ENCODE results near the gene STK38L. TPM values are rescaled to one million over a fixed set of nuclear protein-coding genes. Genes with fewer than 3 reads are reported as not detected.

The STK38L gene
- 14.5 and 19.4 TPM in 2 replicates for total RNA-seq

GRCh38 chr12:27243804-27244688, at the start of gene STK38L:
Gene STK38L, plus strand, starts transcription at chr12:27244286. Its CDS starts 53,435 bp downstream, at chr12:27297721.

GRCh38 chr12:27332714-27333402, 88.8 kb downstream of the STK38L start, which contains the start of gene BMAL2:
Gene BMAL2, plus strand, starts transcription at chr12:27332836. Its CDS starts 237 bp downstream, at chr12:27333073.

Other genes starting within 250 kb of the STK38L start
- 161 and 164 TPM in 2 replicates for gene TM7SF3, start 229.9 kb upstream of the STK38L start, total RNA-seq
- gene MED21, start 221.7 kb upstream of the STK38L start, total RNA-seq, result 41.5 and 65.0 TPM in 2 replicates
- not detected in 2 replicates for gene C12orf71, start 161.7 kb upstream of the STK38L start, total RNA-seq
- gene BMAL2, start 88.5 kb downstream of the STK38L start, total RNA-seq, result 57.8 and 75.8 TPM in 2 replicates
- gene SMCO2, start 202.4 kb downstream of the STK38L start, total RNA-seq, result 0.31 TPM in 1 of 2 replicates, not detected in the other